Activated CD8-positive, alpha-beta memory T cell treated with anti-CD3 and anti-CD28 coated beads, Interleukin-2, amount 50 U/mL, for 4 hours (primary cell): ENCODE data around the gene PDE3B.
"Not testable (repeated sequence)": the region's sequence is repeated elsewhere in the genome, so short reads cannot be mapped to it uniquely, and the experiment has no call there.

Experiments used
- DNase-seq: peaks from one replicate; pipeline ENCODE4 v3.0.0-alpha.2; 2020

Gene PDE3B

GRCh38 chr11:14821031-14821430 lies 177.4 kb downstream of the PDE3B start:
- no peak for DNase-seq

- no peak for DNase-seq
These were observed 183.0 kb downstream of the PDE3B start for GRCh38 chr11:14826600-14826999.

- DNase-seq = no peak
These were observed 192.2 kb downstream of the PDE3B start for GRCh38 chr11:14835496-14836492.

GRCh38 chr11:14842002-14842401 lies 198.4 kb downstream of the PDE3B start:
- DNase-seq = no peak

- no peak for DNase-seq
These were observed 209.1 kb downstream of the PDE3B start for GRCh38 chr11:14852571-14853177.

GRCh38 chr11:14854057-14854456 lies 210.5 kb downstream of the PDE3B start:
- DNase-seq = no peak

- DNase-seq = no peak
These were observed 212.3 kb downstream of the PDE3B start for GRCh38 chr11:14855890-14856289.

- no peak for DNase-seq
These were observed 214.0 kb downstream of the PDE3B start for GRCh38 chr11:14857621-14858020.

GRCh38 chr11:14858404-14858803 lies 214.8 kb downstream of the PDE3B start:
- DNase-seq = no peak

- DNase-seq = no peak
These were observed 216.9 kb downstream of the PDE3B start for GRCh38 chr11:14860511-14860910.

GRCh38 chr11:14861680-14862079 lies 218.1 kb downstream of the PDE3B start:
- no peak for DNase-seq

GRCh38 chr11:14863775-14864174 lies 220.2 kb downstream of the PDE3B start:
- DNase-seq = not testable (repeated sequence)

- DNase-seq = no peak
These were observed 228.4 kb downstream of the PDE3B start for GRCh38 chr11:14872032-14872431.

GRCh38 chr11:14873632-14874031 lies 230.0 kb downstream of the PDE3B start:
- no peak for DNase-seq

- no peak for DNase-seq
These were observed 231.6 kb downstream of the PDE3B start for GRCh38 chr11:14875163-14875562.

GRCh38 chr11:14881576-14882193 lies 238.1 kb downstream of the PDE3B start:
- DNase-seq = no peak

- DNase-seq = no peak
These were observed 238.6 kb downstream of the PDE3B start for GRCh38 chr11:14882196-14882595.

- not testable (repeated sequence) for DNase-seq
These were observed 240.1 kb downstream of the PDE3B start for GRCh38 chr11:14883683-14884082.

- DNase-seq = no peak
These were observed 241.2 kb downstream of the PDE3B start for GRCh38 chr11:14884667-14885273.

GRCh38 chr11:14886513-14886912 lies 242.9 kb downstream of the PDE3B start:
- no peak for DNase-seq

GRCh38 chr11:14891143-14892035 lies 247.8 kb downstream of the PDE3B start:
- DNase-seq = peak; percentile 87

- peak; percentile 88 for DNase-seq
These were observed 248.5 kb downstream of the PDE3B start, which contains the start of gene CYP2R1 for GRCh38 chr11:14892036-14892556. Gene CYP2R1, minus strand, starts transcription at chr11:14892231. Its CDS starts 26 bp downstream, at chr11:14892205.
